Upper lobe of right lung (tissue), 1 donor: ENCODE results near the gene KRT32. TPM values are rescaled to one million over a fixed set of nuclear protein-coding genes. Genes with fewer than 3 reads are reported as not detected.

ENCODE experiments used
- ATAC-seq: fragments of 200-7000 bp; cut with Tn5 transposase; one replicate; pipeline ENCODE4 v1.9.1; 2020; ENCODE audit warnings: mild to moderate bottlenecking, moderate library complexity
- DNase-seq: peaks from one replicate; pipeline ENCODE4 v3.0.0-alpha.2; 2020
- H3K27ac ChIP-seq: fragments of 200-600 bp; one replicate; pipeline ENCODE4 v1.8.0; 2022
- H3K27me3 ChIP-seq: fragments of 200-600 bp; one replicate; pipeline ENCODE4 v1.8.0; 2022; ENCODE audit warnings: mild to moderate bottlenecking
- H3K36me3 ChIP-seq: fragments of 200-600 bp; one replicate; pipeline ENCODE4 v1.8.0; 2022
- H3K4me1 ChIP-seq: fragments of 200-600 bp; one replicate; pipeline ENCODE4 v1.8.0; 2022
- H3K4me3 ChIP-seq: fragments of 200-600 bp; one replicate; pipeline ENCODE4 v1.8.0; 2022; ENCODE audit warnings: mild to moderate bottlenecking
- H3K9me3 ChIP-seq: fragments of 200-600 bp; one replicate; pipeline ENCODE4 v1.8.0; 2022
- CTCF ChIP-seq: fragments of 200-600 bp; IDR thresholded peaks from one replicate; pipeline ENCODE4 v1.8.0; 2022; ENCODE audit warnings: antibody characterized with exemption
- intact Hi-C: fragments of 100-400 bp; cut with DNase I; formaldehyde crosslinking; loops from one replicate; pipeline ENCODE4 v1.11.0; 2022
- long read RNA-seq: library from polyadenylated mRNA; unstranded; transcript quantifications from one replicate; pipeline ENCODE4 v2.0.0, GENCODE V29; 2021
- total RNA-seq: library from RNA; stranded (reverse); fragmentation: NEBNext Ultra II Directional; extraction: Animal tissue kit (Norgen Biotek cat#: 25700); gene quantifications from one replicate; pipeline ENCODE4 v1.2.1, GENCODE V29; 2021
- donor health status: DM: no; HTN: yes; CAD: no; lungs with severe emphysema.

The KRT32 gene
- not detected for total RNA-seq
- long read RNA-seq: 0 reads

- Histone ChIP-seq H3K4me3 (no peak within 1 kb of the TSS), H3K27me3 (no peaks in the 10 kb centered on the region), H3K4me1 (no peaks in the 10 kb centered on the region), H3K36me3 (no peaks in the 10 kb centered on the region), H3K9me3 (no peaks in the 10 kb centered on the region), H3K27ac (no peak within 1 kb of the TSS)
- intact Hi-C loops: no loop called here
- no peak for DNase-seq
- ATAC-seq: no peak
- no peak for TF ChIP-seq CTCF
These were observed at the start of gene KRT32 for GRCh38 chr17:41466988-41467387. Gene KRT32, minus strand, starts transcription at chr17:41467386. Its CDS starts 61 bp downstream, at chr17:41467325.

GRCh38 chr17:41516830-41517283 lies 49.7 kb upstream of the KRT32 start:
- TF ChIP-seq CTCF: no peak
- Histone ChIP-seq H3K4me3 (no peak overlapping the region), H3K36me3 (no peaks in the 10 kb centered on the region), H3K27ac (no peak overlapping the region), H3K4me1 (no peaks in the 10 kb centered on the region), H3K27me3 (peaks cover 6% of the 10 kb centered on the region), H3K9me3 (no peaks in the 10 kb centered on the region)
- DNase-seq: peak; percentile 75
- no peak for ATAC-seq
- intact Hi-C loops: no loop called here

GRCh38 chr17:41516147-41516829 lies 49.1 kb upstream of the KRT32 start:
- peaks cover 6% of the 10 kb centered on the region for H3K27me3 ChIP-seq
- no peaks in the 10 kb centered on the region for H3K36me3 ChIP-seq
- no peak for TF ChIP-seq CTCF
- no peaks in the 10 kb centered on the region for H3K4me1 ChIP-seq
- DNase-seq: no peak
- no peaks in the 10 kb centered on the region for H3K9me3 ChIP-seq
- intact Hi-C loops: no loop called here
- no peak overlapping the region for H3K27ac ChIP-seq
- ATAC-seq: peak; percentile 50
- H3K4me3 ChIP-seq: no peak overlapping the region

- no peak for DNase-seq
- no peaks in the 10 kb centered on the region for H3K36me3 ChIP-seq
- no peak for ATAC-seq
- H3K9me3 ChIP-seq: no peaks in the 10 kb centered on the region
- TF ChIP-seq CTCF: no peak
- no peak overlapping the region for H3K27ac ChIP-seq
- intact Hi-C loops: no loop called here
- H3K4me3 ChIP-seq: no peak overlapping the region
- no peaks in the 10 kb centered on the region for H3K27me3 ChIP-seq
- no peaks in the 10 kb centered on the region for H3K4me1 ChIP-seq
These were observed 46.0 kb upstream of the KRT32 start for GRCh38 chr17:41513168-41513547.

GRCh38 chr17:41512546-41513167 lies 45.5 kb upstream of the KRT32 start:
- no peak for DNase-seq
- ATAC-seq: no peak
- Histone ChIP-seq H3K27me3 (no peaks in the 10 kb centered on the region), H3K4me3 (no peak overlapping the region), H3K4me1 (no peaks in the 10 kb centered on the region), H3K36me3 (no peaks in the 10 kb centered on the region), H3K27ac (no peak overlapping the region), H3K9me3 (no peaks in the 10 kb centered on the region)
- intact Hi-C loops: no loop called here
- TF ChIP-seq CTCF: no peak
